MM.1S (cell line): Measurements from ENCODE around the gene SMPDL3B.

Experiments used
- DNase-seq: peaks from one replicate; pipeline ENCODE4 v3.0.0-alpha.2; 2015
- H2AFZ ChIP-seq: fragments of 300-600 bp; sonication (generic); 2 replicates; pipeline ENCODE4 v1.6.0; 2016; ENCODE audit warnings: antibody characterized with exemption, low read length
- H3F3A ChIP-seq: fragments of 300-600 bp; sonication (generic); 2 replicates; pipeline ENCODE4 v1.6.1; 2016; ENCODE audit warnings: mild to moderate bottlenecking, antibody characterized with exemption, low read length, moderate library complexity, mixed read lengths; ENCODE audit not compliant: insufficient read depth
- H3K27ac ChIP-seq: fragments of 300-600 bp; sonication (generic); 2 replicates; pipeline ENCODE4 v1.5.1; 2016; ENCODE audit warnings: mild to moderate bottlenecking, low read length
- H3K27me3 ChIP-seq: fragments of 300-600 bp; sonication (generic); replicated peaks from 2 replicates; pipeline ENCODE4 v1.6.0; 2016; ENCODE audit warnings: low read length; ENCODE audit not compliant: insufficient read depth
- H3K36me3 ChIP-seq: fragments of 300-600 bp; sonication (generic); replicated peaks from 2 replicates; pipeline ENCODE4 v1.6.1; 2016; ENCODE audit warnings: mild to moderate bottlenecking, low read length, mixed read lengths; ENCODE audit not compliant: insufficient read depth
- H3K4me1 ChIP-seq: fragments of 300-600 bp; sonication (generic); 2 replicates; pipeline ENCODE4 v1.6.1; 2016; ENCODE audit warnings: low read length, mixed read lengths
- H3K4me2 ChIP-seq: fragments of 300-600 bp; sonication (generic); 2 replicates; pipeline ENCODE4 v1.6.0; 2016; ENCODE audit warnings: low read depth, low read length
- H3K4me3 ChIP-seq: fragments of 300-600 bp; sonication (generic); 2 replicates; pipeline ENCODE4 v1.5.1; 2016; ENCODE audit warnings: low read length, mixed read lengths
- H3K79me2 ChIP-seq: fragments of 300-600 bp; sonication (generic); 2 replicates; pipeline ENCODE4 v1.6.1; 2016; ENCODE audit warnings: mixed run types, low read length, mixed read lengths
- H3K9ac ChIP-seq: fragments of 300-600 bp; sonication (generic); 2 replicates; pipeline ENCODE4 v1.6.1; 2016; ENCODE audit warnings: low read length, mixed read lengths
- H3K9me2 ChIP-seq: fragments of 300-600 bp; sonication (generic); replicated peaks from 2 replicates; pipeline ENCODE4 v1.6.1; 2016; ENCODE audit warnings: mild to moderate bottlenecking, low read length, mixed read lengths; ENCODE audit not compliant: insufficient read depth
- H3K9me3 ChIP-seq: fragments of 300-600 bp; sonication (generic); replicated peaks from 2 replicates; pipeline ENCODE4 v1.6.1; 2016; ENCODE audit warnings: mild to moderate bottlenecking, low read length, mixed read lengths; ENCODE audit not compliant: insufficient read depth
- H4K20me1 ChIP-seq: fragments of 300-600 bp; sonication (generic); 2 replicates; pipeline ENCODE4 v1.6.1; 2016; ENCODE audit warnings: mild to moderate bottlenecking, low read length, moderate library complexity, mixed read lengths; ENCODE audit not compliant: insufficient read depth
- CTCF ChIP-seq: fragments of 300-600 bp; sonication (generic); IDR thresholded peaks from 2 replicates; pipeline ENCODE4 v1.5.1; 2016; ENCODE audit warnings: antibody characterized with exemption, low read length, mixed read lengths
- EZH2 ChIP-seq: fragments of 300-600 bp; sonication (generic); optimal IDR thresholded peaks from 2 replicates; pipeline ENCODE3; 2017; ENCODE audit warnings: low read depth, mild to moderate bottlenecking, antibody characterized with exemption, low read length, mixed read lengths
- EZH2phosphoT487 ChIP-seq: fragments of 300-600 bp; sonication (generic); IDR thresholded peaks from 2 replicates; pipeline ENCODE4 v1.6.1; 2018; ENCODE audit warnings: antibody characterized with exemption, low read length

SMPDL3B gene

GRCh38 chr1:27973771-27974416 is 39.1 kb downstream of the SMPDL3B start:
- no peak overlapping the region for H3K4me3 ChIP-seq
- no peak for DNase-seq
- no peaks in the 10 kb centered on the region for H3K27me3 ChIP-seq
- H4K20me1 ChIP-seq: no peaks in the 10 kb centered on the region
- no peak for TF ChIP-seq EZH2
- no peaks in the 10 kb centered on the region for H3F3A ChIP-seq
- H3K79me2 ChIP-seq: no peaks in the 10 kb centered on the region
- H3K27ac ChIP-seq: no peak overlapping the region
- H3K9me3 ChIP-seq: no peaks in the 10 kb centered on the region
- no peak overlapping the region for H3K4me2 ChIP-seq
- no peaks in the 10 kb centered on the region for H3K9me2 ChIP-seq
- H3K9ac ChIP-seq: no peak overlapping the region
- no peaks in the 10 kb centered on the region for H3K4me1 ChIP-seq
- no peak overlapping the region for H2AFZ ChIP-seq
- H3K36me3 ChIP-seq: no peaks in the 10 kb centered on the region

GRCh38 chr1:27974417-27974781 is 39.6 kb downstream of the SMPDL3B start:
- no peak for DNase-seq
- TF ChIP-seq CTCF (no peak), EZH2phosphoT487 (no peak), EZH2 (no peak)
- no peak overlapping the region for H2AFZ ChIP-seq
- no peaks in the 10 kb centered on the region for H3F3A ChIP-seq
- no peaks in the 10 kb centered on the region for H3K4me1 ChIP-seq
- no peaks in the 10 kb centered on the region for H3K9me3 ChIP-seq
- no peaks in the 10 kb centered on the region for H3K9me2 ChIP-seq
- H4K20me1 ChIP-seq: no peaks in the 10 kb centered on the region
- no peak overlapping the region for H3K4me3 ChIP-seq
- no peaks in the 10 kb centered on the region for H3K36me3 ChIP-seq
- H3K79me2 ChIP-seq: no peaks in the 10 kb centered on the region
- no peaks in the 10 kb centered on the region for H3K27me3 ChIP-seq
- no peak overlapping the region for H3K9ac ChIP-seq
- no peak overlapping the region for H3K4me2 ChIP-seq
- no peak overlapping the region for H3K27ac ChIP-seq

- no peaks in the 10 kb centered on the region for H4K20me1 ChIP-seq
- DNase-seq: peak; percentile 52
- H3K4me3 ChIP-seq: no peak overlapping the region
Measured at GRCh38 chr1:27979151-27979858, 44.5 kb downstream of the SMPDL3B start.

More at GRCh38 chr1:27979151-27979858, 44.5 kb downstream of the SMPDL3B start:
- TF ChIP-seq EZH2 (no peak), CTCF (peak; percentile 38)
- Histone ChIP-seq H3K9ac (no peak overlapping the region), H3K9me3 (no peaks in the 10 kb centered on the region), H2AFZ (no peak overlapping the region), H3K36me3 (no peaks in the 10 kb centered on the region), H3K4me1 (no peaks in the 10 kb centered on the region), H3F3A (no peaks in the 10 kb centered on the region; the same call in 1 of the 2 replicates), H3K4me2 (no peak overlapping the region), H3K27me3 (no peaks in the 10 kb centered on the region), H3K9me2 (no peaks in the 10 kb centered on the region), H3K79me2 (no peaks in the 10 kb centered on the region), H3K27ac (no peak overlapping the region)
